ENCODE measurements around the gene RAD51B.

DNA sequence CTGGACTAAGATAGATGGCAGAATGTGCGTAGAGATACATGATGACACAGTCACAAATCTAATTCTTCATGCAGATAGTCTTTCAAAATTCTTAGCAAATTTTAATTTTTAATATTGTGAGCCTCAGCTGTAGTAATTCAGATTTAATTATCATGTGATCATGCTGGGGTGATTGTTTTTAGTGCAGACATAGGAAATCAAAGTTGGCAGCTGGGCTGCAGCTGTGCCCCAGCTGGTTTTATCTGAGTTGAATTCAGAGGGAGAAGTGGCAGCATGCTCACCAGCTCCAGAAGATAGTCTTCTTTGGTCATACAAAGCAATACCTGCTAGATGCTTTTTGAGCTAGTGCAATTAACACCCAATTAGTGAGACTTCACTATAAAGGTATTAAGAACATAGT lies 292.9 kb downstream of the RAD51B start:
- TF ChIP-seq, protein P1, sequence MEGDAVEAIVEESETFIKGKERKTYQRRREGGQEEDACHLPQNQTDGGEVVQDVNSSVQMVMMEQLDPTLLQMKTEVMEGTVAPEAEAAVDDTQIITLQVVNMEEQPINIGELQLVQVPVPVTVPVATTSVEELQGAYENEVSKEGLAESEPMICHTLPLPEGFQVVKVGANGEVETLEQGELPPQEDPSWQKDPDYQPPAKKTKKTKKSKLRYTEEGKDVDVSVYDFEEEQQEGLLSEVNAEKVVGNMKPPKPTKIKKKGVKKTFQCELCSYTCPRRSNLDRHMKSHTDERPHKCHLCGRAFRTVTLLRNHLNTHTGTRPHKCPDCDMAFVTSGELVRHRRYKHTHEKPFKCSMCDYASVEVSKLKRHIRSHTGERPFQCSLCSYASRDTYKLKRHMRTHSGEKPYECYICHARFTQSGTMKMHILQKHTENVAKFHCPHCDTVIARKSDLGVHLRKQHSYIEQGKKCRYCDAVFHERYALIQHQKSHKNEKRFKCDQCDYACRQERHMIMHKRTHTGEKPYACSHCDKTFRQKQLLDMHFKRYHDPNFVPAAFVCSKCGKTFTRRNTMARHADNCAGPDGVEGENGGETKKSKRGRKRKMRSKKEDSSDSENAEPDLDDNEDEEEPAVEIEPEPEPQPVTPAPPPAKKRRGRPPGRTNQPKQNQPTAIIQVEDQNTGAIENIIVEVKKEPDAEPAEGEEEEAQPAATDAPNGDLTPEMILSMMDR (IDR thresholded peaks at IDR 0.05): no peak
- TF ChIP-seq EP300 (IDR thresholded peaks at IDR 0.05): no peak
